Endothelial cell (in vitro differentiated cells): ENCODE measurements around the gene TRANK1. TPM values are rescaled to one million over a fixed set of nuclear protein-coding genes. Genes with fewer than 3 reads are reported as not detected.
"Not testable (repeated sequence)": the region's sequence is repeated elsewhere in the genome, so short reads cannot be mapped to it uniquely, and the experiment has no call there.

Source experiments
- DNase-seq: peaks from one replicate; pipeline ENCODE4 v3.0.0; 2021; ENCODE audit warnings: low spot score
- H3K27ac Mint-ChIP-seq: one replicate; pipeline ENCODE4 v1.8.0; 2021; ENCODE audit warnings: mixed read lengths, inconsistent platforms; ENCODE audit not compliant: unreplicated experiment
- H3K27me3 Mint-ChIP-seq: one replicate; pipeline ENCODE4 v1.8.0; 2021; ENCODE audit warnings: mild to moderate bottlenecking, moderate library complexity, mixed read lengths, inconsistent platforms; ENCODE audit not compliant: unreplicated experiment
- H3K36me3 Mint-ChIP-seq: one replicate; pipeline ENCODE4 v1.8.0; 2021; ENCODE audit warnings: mild to moderate bottlenecking, low read depth, mixed read lengths, inconsistent platforms; ENCODE audit not compliant: unreplicated experiment
- H3K4me1 Mint-ChIP-seq: one replicate; pipeline ENCODE4 v1.8.0; 2021; ENCODE audit warnings: mild to moderate bottlenecking, mixed read lengths, inconsistent platforms; ENCODE audit not compliant: unreplicated experiment
- H3K4me3 Mint-ChIP-seq: one replicate; pipeline ENCODE4 v1.8.0; 2021; ENCODE audit warnings: mild to moderate bottlenecking, mixed read lengths, inconsistent platforms; ENCODE audit not compliant: unreplicated experiment
- H3K9me3 Mint-ChIP-seq: one replicate; pipeline ENCODE4 v1.8.0; 2021; ENCODE audit warnings: mixed read lengths, inconsistent platforms; ENCODE audit not compliant: unreplicated experiment
- total RNA-seq: library from RNA; stranded (reverse); fragmentation: NEBNext Ultra II Directional; extraction: Animal tissue kit (Norgen Biotek cat#: 25700); gene quantifications from one replicate; pipeline ENCODE4 v1.2.1, GENCODE V29; 2021; ENCODE audit not compliant: unreplicated experiment
- TF ChIP-seq, protein P1 (sequence below): fragments of 200-600 bp; sonication (generic); IDR thresholded peaks from one replicate; pipeline ENCODE4 v1.5.0; 2021; ENCODE audit warnings: antibody characterized with exemption; ENCODE audit not compliant: unreplicated experiment

The TRANK1 gene
- total RNA-seq, 1 donor from 2014 or later = 2.8 TPM

DNA sequence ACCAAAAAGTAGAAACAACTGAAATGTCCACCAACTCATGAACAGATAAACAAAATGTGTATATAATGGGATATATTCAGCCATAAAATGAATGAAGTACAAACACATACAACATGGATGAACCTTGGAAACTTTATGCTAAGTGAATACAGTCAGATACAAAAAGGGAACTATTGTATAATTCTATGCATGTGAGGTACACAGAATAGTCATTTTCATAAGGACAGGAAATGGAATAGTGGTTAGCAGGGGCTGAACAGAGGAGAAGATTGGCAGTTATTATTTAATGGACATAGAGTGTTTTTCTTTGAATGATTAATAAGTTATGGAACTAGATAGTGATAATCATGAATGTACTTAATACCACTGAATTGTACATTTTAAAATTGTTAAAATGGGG is 20.0 kb upstream of the TRANK1 start:
- TF ChIP-seq, protein P1, sequence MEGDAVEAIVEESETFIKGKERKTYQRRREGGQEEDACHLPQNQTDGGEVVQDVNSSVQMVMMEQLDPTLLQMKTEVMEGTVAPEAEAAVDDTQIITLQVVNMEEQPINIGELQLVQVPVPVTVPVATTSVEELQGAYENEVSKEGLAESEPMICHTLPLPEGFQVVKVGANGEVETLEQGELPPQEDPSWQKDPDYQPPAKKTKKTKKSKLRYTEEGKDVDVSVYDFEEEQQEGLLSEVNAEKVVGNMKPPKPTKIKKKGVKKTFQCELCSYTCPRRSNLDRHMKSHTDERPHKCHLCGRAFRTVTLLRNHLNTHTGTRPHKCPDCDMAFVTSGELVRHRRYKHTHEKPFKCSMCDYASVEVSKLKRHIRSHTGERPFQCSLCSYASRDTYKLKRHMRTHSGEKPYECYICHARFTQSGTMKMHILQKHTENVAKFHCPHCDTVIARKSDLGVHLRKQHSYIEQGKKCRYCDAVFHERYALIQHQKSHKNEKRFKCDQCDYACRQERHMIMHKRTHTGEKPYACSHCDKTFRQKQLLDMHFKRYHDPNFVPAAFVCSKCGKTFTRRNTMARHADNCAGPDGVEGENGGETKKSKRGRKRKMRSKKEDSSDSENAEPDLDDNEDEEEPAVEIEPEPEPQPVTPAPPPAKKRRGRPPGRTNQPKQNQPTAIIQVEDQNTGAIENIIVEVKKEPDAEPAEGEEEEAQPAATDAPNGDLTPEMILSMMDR = no peak
- Mint-ChIP-seq H3K27ac (no peak overlapping the region), H3K9me3 (no peaks in the 10 kb centered on the region), H3K4me3 (no peak overlapping the region), H3K36me3 (no peaks in the 10 kb centered on the region), H3K4me1 (peaks cover 8% of the 10 kb centered on the region), H3K27me3 (no peaks in the 10 kb centered on the region)
- DNase-seq = no peak

DNA sequence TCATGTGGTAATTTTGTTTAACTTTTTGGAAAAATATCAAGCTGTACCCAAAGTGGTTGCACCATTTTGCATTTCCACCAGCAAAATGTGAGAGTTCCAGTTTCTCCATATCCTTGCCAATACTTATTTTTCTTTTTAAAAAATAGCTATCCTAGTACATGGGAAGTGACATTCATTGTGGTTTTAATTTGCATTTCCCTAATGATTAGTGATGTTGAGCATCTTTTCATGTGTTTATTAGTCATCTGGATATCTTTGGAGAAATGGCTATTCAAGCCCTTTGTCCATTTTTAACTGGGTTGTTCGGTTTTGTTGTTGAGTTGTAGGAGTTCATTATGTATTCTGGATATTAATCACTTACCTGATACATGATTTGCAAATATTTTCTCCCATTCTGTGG is 19.5 kb upstream of the TRANK1 start:
- Mint-ChIP-seq H3K9me3 (no peaks in the 10 kb centered on the region), H3K27ac (no peak overlapping the region), H3K36me3 (no peaks in the 10 kb centered on the region), H3K4me3 (no peak overlapping the region), H3K4me1 (peaks cover 5% of the 10 kb centered on the region), H3K27me3 (no peaks in the 10 kb centered on the region)
- TF ChIP-seq, protein P1 = no peak
- DNase-seq = no peak

DNA sequence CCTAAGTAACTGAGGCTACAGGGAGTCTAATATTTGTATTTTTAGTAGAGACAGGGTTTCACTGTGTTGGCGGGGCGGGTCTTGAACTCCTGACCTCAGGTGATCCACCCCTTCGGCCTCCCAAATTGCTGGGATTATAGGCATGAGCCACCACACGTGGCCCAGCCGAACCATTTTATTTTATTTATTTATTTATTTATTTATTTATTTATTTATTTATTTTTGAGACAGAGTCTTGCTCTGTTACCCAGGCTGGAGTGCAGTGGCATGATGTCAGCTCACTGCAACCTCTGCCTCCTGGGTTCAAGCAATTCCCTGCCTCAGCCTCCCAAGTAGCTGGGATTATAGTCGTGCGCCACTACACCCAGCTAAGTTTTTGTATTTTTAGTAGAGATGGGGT is 18.2 kb upstream of the TRANK1 start:
- not testable (repeated sequence) for DNase-seq, H3K27me3 Mint-ChIP-seq, H3K4me1 Mint-ChIP-seq, H3K9me3 Mint-ChIP-seq, H3K27ac Mint-ChIP-seq, H3K4me3 Mint-ChIP-seq, H3K36me3 Mint-ChIP-seq

DNA sequence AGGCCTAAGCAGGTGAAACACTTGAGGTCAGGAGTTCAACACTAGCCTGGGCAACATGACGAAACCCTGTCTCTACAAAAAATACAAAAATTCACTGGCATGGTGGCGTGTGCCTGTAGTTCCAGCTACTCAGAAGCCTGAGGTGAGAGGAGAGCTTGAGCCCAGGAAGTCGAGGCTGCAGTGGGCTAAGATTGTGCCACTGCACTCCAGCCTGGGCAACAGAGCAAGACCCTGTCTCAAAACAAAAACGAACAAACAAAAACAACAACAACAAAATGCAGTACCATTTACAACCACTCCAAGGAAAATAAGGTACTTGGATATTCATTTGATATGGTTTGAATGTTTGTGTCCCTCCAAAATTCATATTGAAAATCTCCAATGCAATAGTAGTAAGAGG is 15.6 kb upstream of the TRANK1 start:
- H3K9me3 Mint-ChIP-seq = no peaks in the 10 kb centered on the region
- no peak for DNase-seq
- no peaks in the 10 kb centered on the region for H3K4me1 Mint-ChIP-seq
- no peak overlapping the region for H3K4me3 Mint-ChIP-seq
- H3K27ac Mint-ChIP-seq = no peak overlapping the region
- TF ChIP-seq, protein P1 = peak; percentile 17
- no peaks in the 10 kb centered on the region for H3K36me3 Mint-ChIP-seq
- no peaks in the 10 kb centered on the region for H3K27me3 Mint-ChIP-seq

DNA sequence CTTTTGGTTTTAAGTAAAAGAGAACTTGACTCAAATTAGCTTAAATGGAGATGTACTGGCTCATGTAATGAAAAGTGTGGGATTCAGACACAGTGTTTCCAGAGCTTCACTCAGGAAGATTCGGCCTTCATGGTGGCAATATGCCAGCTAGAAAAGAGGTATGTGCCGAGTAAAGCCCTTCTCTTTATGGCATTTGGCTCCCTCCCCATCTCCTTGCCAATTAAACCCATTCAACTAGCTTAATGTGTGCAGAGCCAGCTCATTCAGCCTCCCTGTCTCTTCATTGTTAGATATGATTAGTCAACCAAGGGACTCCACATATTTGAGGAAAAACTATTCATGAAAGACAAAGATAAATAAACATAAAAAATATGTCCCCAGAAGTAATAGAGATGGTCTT is 15.0 kb upstream of the TRANK1 start:
- Mint-ChIP-seq H3K36me3 (no peaks in the 10 kb centered on the region), H3K27me3 (no peaks in the 10 kb centered on the region), H3K9me3 (no peaks in the 10 kb centered on the region), H3K4me1 (no peaks in the 10 kb centered on the region), H3K27ac (no peak overlapping the region), H3K4me3 (no peak overlapping the region)
- DNase-seq = no peak
- TF ChIP-seq, protein P1 = no peak
